Duodenal mucosa (tissue), 2 donors: ENCODE results near the gene ADGB.

ENCODE experiments used
- H3K27ac ChIP-seq: one replicate; pipeline ENCODE4 v1.7.0; 2013; ENCODE audit warnings: low read depth, low read length
- H3K27me3 ChIP-seq, 2 donors: one replicate each; pipeline ENCODE4 v1.7.0; 2013; ENCODE audit warnings: low read length in 2 of 2, control low read depth in 1 of 2; ENCODE audit not compliant: insufficient read depth in 2 of 2, control insufficient read depth in 1 of 2
- H3K36me3 ChIP-seq, 2 donors: one replicate each; pipeline ENCODE4 v1.7.0; 2013; ENCODE audit warnings: low read length in 2 of 2, control low read depth in 1 of 2; ENCODE audit not compliant: insufficient read depth in 2 of 2, control insufficient read depth in 1 of 2
- H3K4me1 ChIP-seq, 2 donors: one replicate each; pipeline ENCODE4 v1.7.0; 2013; ENCODE audit warnings: low read length in 2 of 2, control low read depth in 1 of 2; ENCODE audit not compliant: insufficient read depth in 2 of 2, control insufficient read depth in 1 of 2
- H3K4me3 ChIP-seq, 2 donors: one replicate each; pipeline ENCODE4 v1.7.0; 2013; ENCODE audit warnings: low read length in 2 of 2, low read depth in 1 of 2
- H3K9ac ChIP-seq, 2 donors: one replicate each; pipeline ENCODE4 v1.7.0; 2013; ENCODE audit warnings: low read length in 2 of 2, low read depth in 1 of 2
- H3K9me3 ChIP-seq, 2 donors: one replicate each; pipeline ENCODE4 v1.7.0; 2013; ENCODE audit warnings: low read length in 2 of 2, control low read depth in 1 of 2; ENCODE audit not compliant: control insufficient read depth in 1 of 2

The ADGB gene

GRCh38 chr6:146664871-146665360 is 66.1 kb downstream of the ADGB start:
- Histone ChIP-seq H3K4me1 (no peaks in the 10 kb centered on the region), H3K36me3 (no peaks in the 10 kb centered on the region), H3K4me3 (no peak overlapping the region), H3K27ac (no peak overlapping the region), H3K27me3 (no peaks in the 10 kb centered on the region), H3K9me3 (no peaks in the 10 kb centered on the region), H3K9ac (no peak overlapping the region)

- Histone ChIP-seq H3K4me1 (no peaks in the 10 kb centered on the region), H3K9ac (no peak overlapping the region), H3K4me3 (no peak overlapping the region), H3K36me3 (no peaks in the 10 kb centered on the region), H3K27ac (no peak overlapping the region), H3K27me3 (no peaks in the 10 kb centered on the region), H3K9me3 (no peaks in the 10 kb centered on the region)
These were observed 68.1 kb downstream of the ADGB start for GRCh38 chr6:146666909-146667308.

GRCh38 chr6:146670161-146670560 is 71.4 kb downstream of the ADGB start:
- Histone ChIP-seq H3K9ac (no peak overlapping the region), H3K27me3 (no peaks in the 10 kb centered on the region), H3K27ac (no peak overlapping the region), H3K4me3 (no peak overlapping the region), H3K4me1 (no peaks in the 10 kb centered on the region), H3K36me3 (no peaks in the 10 kb centered on the region), H3K9me3 (no peaks in the 10 kb centered on the region)

GRCh38 chr6:146673069-146673468 is 74.3 kb downstream of the ADGB start:
- H3K9me3 ChIP-seq: no peaks in the 10 kb centered on the region
- H3K27ac ChIP-seq: no peak overlapping the region
- no peak overlapping the region for H3K4me3 ChIP-seq
- no peaks in the 10 kb centered on the region for H3K27me3 ChIP-seq
- H3K4me1 ChIP-seq: no peaks in the 10 kb centered on the region
- no peaks in the 10 kb centered on the region for H3K36me3 ChIP-seq
- H3K9ac ChIP-seq: no peak overlapping the region

DNA sequence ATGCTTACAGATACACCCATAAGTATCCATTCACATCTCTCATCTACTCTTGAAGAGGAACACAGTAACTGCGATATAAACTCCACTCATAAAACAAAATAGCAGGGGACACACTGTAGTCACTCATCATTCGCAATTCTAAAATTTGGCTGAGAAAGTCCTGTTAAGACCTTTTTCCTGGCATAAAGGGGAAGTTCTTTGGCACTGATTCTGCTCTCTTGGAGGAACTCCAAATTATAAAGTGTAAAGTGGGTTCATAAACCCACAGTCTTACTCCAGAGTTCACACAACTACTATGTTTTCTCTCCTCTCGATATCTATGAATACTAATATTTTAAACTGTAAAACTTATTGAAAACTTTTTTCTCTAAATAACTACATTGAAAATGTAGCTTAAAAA is 80.6 kb downstream of the ADGB start:
- no peaks in the 10 kb centered on the region for H3K27me3 ChIP-seq
- no peak overlapping the region for H3K27ac ChIP-seq
- H3K36me3 ChIP-seq: no peaks in the 10 kb centered on the region
- H3K4me1 ChIP-seq: no peaks in the 10 kb centered on the region
- no peaks in the 10 kb centered on the region for H3K9me3 ChIP-seq
- no peak overlapping the region for H3K4me3 ChIP-seq
- no peak overlapping the region for H3K9ac ChIP-seq

GRCh38 chr6:146682919-146683318 is 84.1 kb downstream of the ADGB start:
- Histone ChIP-seq H3K27me3 (no peaks in the 10 kb centered on the region), H3K9ac (no peak overlapping the region), H3K4me1 (no peaks in the 10 kb centered on the region), H3K9me3 (no peaks in the 10 kb centered on the region), H3K4me3 (no peak overlapping the region), H3K36me3 (no peaks in the 10 kb centered on the region), H3K27ac (no peak overlapping the region)

GRCh38 chr6:146689806-146690205 is 91.0 kb downstream of the ADGB start:
- Histone ChIP-seq H3K4me3 (no peak overlapping the region), H3K9ac (no peak overlapping the region), H3K36me3 (no peaks in the 10 kb centered on the region), H3K27me3 (no peaks in the 10 kb centered on the region), H3K4me1 (no peaks in the 10 kb centered on the region), H3K27ac (no peak overlapping the region), H3K9me3 (no peaks in the 10 kb centered on the region)

DNA sequence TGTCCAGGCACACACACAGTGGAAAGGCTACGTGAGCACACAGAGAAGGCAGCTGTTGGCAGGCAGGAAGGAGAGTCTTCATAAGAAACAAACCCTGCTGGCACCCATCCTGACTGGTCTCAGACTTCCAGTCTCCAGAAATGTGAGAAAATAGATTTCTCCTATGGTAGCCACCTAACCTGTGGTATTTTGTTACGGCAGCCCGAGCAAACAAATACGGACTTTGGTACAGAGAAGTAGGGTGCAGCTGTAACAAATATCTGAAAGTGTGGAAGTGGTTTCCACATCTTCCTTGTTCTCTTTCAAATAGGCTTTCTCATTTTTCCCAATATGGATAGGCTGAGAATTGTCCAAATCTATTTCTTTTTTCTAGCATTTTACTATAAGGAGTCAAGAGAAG is 94.6 kb downstream of the ADGB start:
- H3K27me3 ChIP-seq: no peaks in the 10 kb centered on the region
- H3K9ac ChIP-seq: no peak overlapping the region
- no peaks in the 10 kb centered on the region for H3K9me3 ChIP-seq
- H3K27ac ChIP-seq: no peak overlapping the region
- H3K36me3 ChIP-seq: no peaks in the 10 kb centered on the region
- H3K4me1 ChIP-seq: no peaks in the 10 kb centered on the region
- no peak overlapping the region for H3K4me3 ChIP-seq

DNA sequence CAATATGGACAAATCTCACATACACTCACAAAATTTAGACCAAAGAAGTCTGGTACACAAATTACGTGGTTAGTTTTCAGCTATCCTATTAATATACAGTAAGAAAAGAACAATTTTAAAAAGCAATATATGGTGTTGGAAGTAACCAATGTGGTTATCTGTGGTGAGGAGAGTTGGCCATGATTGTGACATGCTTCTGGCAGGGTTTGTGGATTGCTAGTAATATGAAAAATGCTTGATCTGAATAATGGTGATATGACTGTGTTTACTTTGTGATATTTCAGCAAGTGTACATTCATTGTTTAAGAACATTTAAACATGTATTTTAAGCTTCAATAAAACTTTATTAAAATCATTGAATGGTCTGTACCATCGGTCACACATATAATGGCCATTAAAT is 99.1 kb downstream of the ADGB start:
- no peaks in the 10 kb centered on the region for H3K4me1 ChIP-seq
- no peaks in the 10 kb centered on the region for H3K9me3 ChIP-seq
- no peaks in the 10 kb centered on the region for H3K27me3 ChIP-seq
- no peaks in the 10 kb centered on the region for H3K36me3 ChIP-seq
- H3K27ac ChIP-seq: no peak overlapping the region
- no peak overlapping the region for H3K9ac ChIP-seq
- H3K4me3 ChIP-seq: no peak overlapping the region

GRCh38 chr6:146700078-146700686 is 101.4 kb downstream of the ADGB start:
- H3K27me3 ChIP-seq: no peaks in the 10 kb centered on the region
- H3K27ac ChIP-seq: no peak overlapping the region
- H3K9ac ChIP-seq: no peak overlapping the region
- no peaks in the 10 kb centered on the region for H3K9me3 ChIP-seq
- H3K36me3 ChIP-seq: no peaks in the 10 kb centered on the region
- no peaks in the 10 kb centered on the region for H3K4me1 ChIP-seq
- no peak overlapping the region for H3K4me3 ChIP-seq

GRCh38 chr6:146701632-146702031 is 102.9 kb downstream of the ADGB start:
- no peak overlapping the region for H3K9ac ChIP-seq

More at GRCh38 chr6:146701632-146702031, 102.9 kb downstream of the ADGB start:
- no peaks in the 10 kb centered on the region for H3K36me3 ChIP-seq
- H3K4me3 ChIP-seq: no peak overlapping the region
- no peak overlapping the region for H3K27ac ChIP-seq
- H3K9me3 ChIP-seq: no peaks in the 10 kb centered on the region
- no peaks in the 10 kb centered on the region for H3K4me1 ChIP-seq
- no peaks in the 10 kb centered on the region for H3K27me3 ChIP-seq
